Mucosa of descending colon (tissue), 3 donors: ENCODE data around the gene TM7SF2. TPM values are rescaled to one million over a fixed set of nuclear protein-coding genes. Genes with fewer than 3 reads are reported as not detected.

ENCODE experiments used
- ATAC-seq: fragments of 200-7000 bp; cut with Tn5 transposase; one replicate; pipeline ENCODE4 v1.9.1; 2020; ENCODE audit warnings: mild to moderate bottlenecking, moderate library complexity
- DNase-seq, 3 donors: peaks; one replicate each; pipeline ENCODE4 v3.0.0-alpha.2; 2020
- H3K36me3 ChIP-seq: fragments of 200-600 bp; one replicate; pipeline ENCODE4 v1.8.0; 2021; ENCODE audit warnings: low read depth, mild to moderate bottlenecking
- H3K4me1 ChIP-seq: fragments of 200-600 bp; one replicate; pipeline ENCODE4 v1.8.0; 2021; ENCODE audit warnings: low read depth, mild to moderate bottlenecking
- H3K4me3 ChIP-seq: fragments of 200-600 bp; one replicate; pipeline ENCODE4 v1.8.0; 2021; ENCODE audit warnings: mild to moderate bottlenecking
- H3K9me3 ChIP-seq: fragments of 200-600 bp; one replicate; pipeline ENCODE4 v1.8.0; 2021; ENCODE audit warnings: mild to moderate bottlenecking
- CTCF ChIP-seq: fragments of 200-600 bp; IDR thresholded peaks from one replicate; pipeline ENCODE4 v1.8.0; 2022; ENCODE audit warnings: antibody characterized with exemption, mild to moderate bottlenecking
- intact Hi-C, 2 donors: fragments of 100-400 bp; cut with DNase I in 1 of 2; cut with micrococcal nuclease in 1 of 2; formaldehyde crosslinking; loops; one replicate each; pipeline versions ENCODE4 v1.11.0 to v1.11.1; 2022; cut with DNase I, micrococcal nuclease
- microRNA-seq: library from miRNA; unstranded; fragments of <30 nt; microRNA quantifications from one replicate; pipeline ENCODE4, GENCODE V29; 2019
- total RNA-seq, 3 donors: library from RNA; stranded (reverse); fragmentation: NEBNext Ultra II Directional in 2 of 3; extraction: Animal tissue kit (Norgen Biotek cat#: 25700) in 2 of 3; gene quantifications; one replicate each; pipeline versions ENCODE4 v1.2.1 to v1.2.4, GENCODE V29; 2021 to 2023
- donor health status: DM: no; HTN: no; CAD: no; lungs with moderate emphysema.
- donor health status: DM: no; HTN: no; CAD: no.
- donor health status: DM: no; HTN: yes; CAD: no.

The TM7SF2 gene
- total RNA-seq, 3 donors from 2014 or later, result 13.1 to 25.7 (median 23.6) TPM

GRCh38 chr11:65160643-65161042 lies 49.0 kb downstream of the TM7SF2 start:
- no peaks in the 10 kb centered on the region for H3K9me3 ChIP-seq
- H3K4me1 ChIP-seq, result peaks cover 4% of the 10 kb centered on the region
- intact Hi-C loops, result no loop called here
- TF ChIP-seq CTCF, result no peak
- ATAC-seq (no peak), DNase-seq (no peak)
- no peak overlapping the region for H3K4me3 ChIP-seq
- no peaks in the 10 kb centered on the region for H3K36me3 ChIP-seq

GRCh38 chr11:65163684-65164083 lies 52.0 kb downstream of the TM7SF2 start:
- no peak for TF ChIP-seq CTCF
- peaks cover 4% of the 10 kb centered on the region for H3K4me1 ChIP-seq
- H3K4me3 ChIP-seq, result no peak overlapping the region
- H3K9me3 ChIP-seq, result no peaks in the 10 kb centered on the region
- intact Hi-C loops, result no loop called here
- DNase-seq (no peak), ATAC-seq (no peak)
- H3K36me3 ChIP-seq, result no peaks in the 10 kb centered on the region

Small RNA genes lying within 50 kb of the gene (microRNA-seq; reads per million reads assigned to microRNA genes)
- gene MIR6751, result not detected

Other genes with a start within 250 kb of the TM7SF2 start
- gene EHD1, start 233.3 kb upstream of the TM7SF2 start, total RNA-seq, result 10 to 100 TPM; 58.3 to 85.9 (median 81.5) TPM
- 10 to 100 TPM; 35.4 to 39.8 (median 36.6) TPM for gene ATG2A, start 194.7 kb upstream of the TM7SF2 start, total RNA-seq
- 10 to 100 TPM; 23.0 to 39.7 (median 23.2) TPM for gene PPP2R5B, start 187.2 kb upstream of the TM7SF2 start, total RNA-seq
- not detected for gene GPHA2, start 176.0 kb upstream of the TM7SF2 start, total RNA-seq
- gene MAJIN, start 139.8 kb upstream of the TM7SF2 start, total RNA-seq, result not detected
- gene BATF2, start 114.9 kb upstream of the TM7SF2 start, total RNA-seq, result 10 to 100 TPM; 12.7 to 25.3 (median 18.0) TPM
- 10 to 100 TPM; 70.1 to 90.6 (median 71.4) TPM for gene ARL2, start 97.7 kb upstream of the TM7SF2 start, total RNA-seq
- 10 to 100 TPM; 28.5 to 46.6 (median 42.8) TPM for gene SNX15, start 84.4 kb upstream of the TM7SF2 start, total RNA-seq
- gene SAC3D1, start 70.7 kb upstream of the TM7SF2 start, total RNA-seq, result 10 to 100 TPM in 2 of 3 donors, 1 to 10 TPM in 1; 8.5 to 13.1 (median 11.8) TPM
- 10 to 100 TPM in 2 of 3 donors, 1 to 10 TPM in 1; 6.9 to 57.7 (median 32.6) TPM for gene NAALADL1, start 53.3 kb upstream of the TM7SF2 start, total RNA-seq
- 10 to 100 TPM in 1 of 3 donors, 1 to 10 TPM in 2; 2.9 to 14.6 (median 4.8) TPM for gene CDCA5, start 27.8 kb upstream of the TM7SF2 start, total RNA-seq
- gene ZFPL1, start 27.6 kb upstream of the TM7SF2 start, total RNA-seq, result 10 to 100 TPM; 36.3 to 50.6 (median 42.6) TPM
- 100 to 1,000 TPM; 149 to 200 (median 156) TPM for gene VPS51, start 15.7 kb upstream of the TM7SF2 start, total RNA-seq
- gene ZNHIT2, start 5.8 kb downstream of the TM7SF2 start, total RNA-seq, result 1 to 10 TPM; 5.1 to 8.3 (median 6.0) TPM
- gene FAU, start 10.3 kb downstream of the TM7SF2 start, total RNA-seq, result 100 to 1,000 TPM; 680 to 873 (median 705) TPM
- gene MRPL49, start 10.4 kb downstream of the TM7SF2 start, total RNA-seq, result 10 to 100 TPM; 42.6 to 48.5 (median 45.4) TPM
- gene SYVN1, start 22.6 kb downstream of the TM7SF2 start, total RNA-seq, result 10 to 100 TPM; 59.7 to 62.2 (median 60.3) TPM
- gene SPDYC, start 58.4 kb downstream of the TM7SF2 start, total RNA-seq, result not detected
- 100 to 1,000 TPM; 211 to 389 (median 271) TPM for gene CAPN1, start 70.1 kb downstream of the TM7SF2 start, total RNA-seq
- gene POLA2, start 150.1 kb downstream of the TM7SF2 start, total RNA-seq, result 10 to 100 TPM in 2 of 3 donors, 1 to 10 TPM in 1; 8.9 to 14.4 (median 11.4) TPM
- 10 to 100 TPM in 2 of 3 donors, 1 to 10 TPM in 1; 7.0 to 27.4 (median 11.6) TPM for gene CDC42EP2, start 203.0 kb downstream of the TM7SF2 start, total RNA-seq
- 10 to 100 TPM; 32.8 to 62.9 (median 35.5) TPM for gene DPF2, start 222.0 kb downstream of the TM7SF2 start, total RNA-seq
- gene TIGD3, start 242.9 kb downstream of the TM7SF2 start, total RNA-seq, result under 1 TPM in 2 of 3 donors, not detected in 1; 0.14 to 0.53 TPM